Loucy (cell line): ENCODE results near the gene LRFN4.

Experiments used
- CTCF ChIP-seq: fragments of 200-600 bp; sonication (generic); conservative IDR thresholded peaks from 2 replicates; pipeline ENCODE4 v1.5.1; 2014; ENCODE audit warnings: mild to moderate bottlenecking, antibody characterized with exemption, low read length
- EZH2phosphoT487 ChIP-seq: fragments of 200-600 bp; IDR thresholded peaks from 2 replicates; pipeline ENCODE4 v1.6.1; 2018; ENCODE audit warnings: antibody characterized with exemption, mild to moderate bottlenecking, moderate library complexity, borderline replicate concordance

- no peak for TF ChIP-seq CTCF
- no peak for TF ChIP-seq EZH2phosphoT487
These were observed 25.1 kb downstream of the LRFN4 start for GRCh38 chr11:66881927-66882452.
